NB4 (cell line): Measurements from ENCODE around the gene PRICKLE2.

Source experiments
- MYC ChIP-seq: IDR thresholded peaks from 2 replicates; pipeline ENCODE4 v1.6.1; 2011; ENCODE audit warnings: low read depth, low read length
- POLR2A ChIP-seq: IDR thresholded peaks from 2 replicates; pipeline ENCODE4 v1.6.1; 2011; ENCODE audit warnings: mild to moderate bottlenecking; ENCODE audit not compliant: insufficient read length; ENCODE audit errors: extremely low read depth
- TF ChIP-seq, protein P1 (sequence below): IDR thresholded peaks from one replicate; pipeline ENCODE4 v1.5.1; 2012; ENCODE audit warnings: low read depth, low read length

DNA sequence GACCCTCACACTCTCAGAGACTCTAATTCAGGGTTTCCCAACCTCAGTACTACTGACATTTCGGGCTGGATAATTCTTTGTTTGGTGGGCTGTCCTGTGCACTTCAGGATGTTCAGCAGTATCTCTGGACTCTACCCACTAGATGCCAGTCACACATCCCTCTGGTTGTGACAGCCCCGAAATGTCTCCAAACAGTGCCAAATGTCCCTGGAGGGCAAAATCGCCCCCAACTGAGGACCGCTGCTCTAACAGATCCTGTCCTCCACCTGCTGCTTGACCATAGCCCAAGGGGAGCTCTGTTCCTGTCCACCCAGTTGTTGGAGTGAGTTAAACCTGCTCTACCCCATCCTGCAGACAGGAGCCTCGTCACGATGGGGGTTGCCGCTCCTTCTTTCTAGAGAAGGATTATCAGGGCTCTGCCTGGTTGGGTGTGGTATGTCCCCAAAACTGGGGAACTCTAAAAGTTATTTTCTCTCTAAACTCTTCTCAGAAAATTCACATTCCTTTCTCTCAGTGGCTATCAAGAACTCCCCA lies 116.4 kb downstream of the PRICKLE2 start:
- TF ChIP-seq POLR2A (no peak), MYC (no peak)
- TF ChIP-seq, protein P1, sequence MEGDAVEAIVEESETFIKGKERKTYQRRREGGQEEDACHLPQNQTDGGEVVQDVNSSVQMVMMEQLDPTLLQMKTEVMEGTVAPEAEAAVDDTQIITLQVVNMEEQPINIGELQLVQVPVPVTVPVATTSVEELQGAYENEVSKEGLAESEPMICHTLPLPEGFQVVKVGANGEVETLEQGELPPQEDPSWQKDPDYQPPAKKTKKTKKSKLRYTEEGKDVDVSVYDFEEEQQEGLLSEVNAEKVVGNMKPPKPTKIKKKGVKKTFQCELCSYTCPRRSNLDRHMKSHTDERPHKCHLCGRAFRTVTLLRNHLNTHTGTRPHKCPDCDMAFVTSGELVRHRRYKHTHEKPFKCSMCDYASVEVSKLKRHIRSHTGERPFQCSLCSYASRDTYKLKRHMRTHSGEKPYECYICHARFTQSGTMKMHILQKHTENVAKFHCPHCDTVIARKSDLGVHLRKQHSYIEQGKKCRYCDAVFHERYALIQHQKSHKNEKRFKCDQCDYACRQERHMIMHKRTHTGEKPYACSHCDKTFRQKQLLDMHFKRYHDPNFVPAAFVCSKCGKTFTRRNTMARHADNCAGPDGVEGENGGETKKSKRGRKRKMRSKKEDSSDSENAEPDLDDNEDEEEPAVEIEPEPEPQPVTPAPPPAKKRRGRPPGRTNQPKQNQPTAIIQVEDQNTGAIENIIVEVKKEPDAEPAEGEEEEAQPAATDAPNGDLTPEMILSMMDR = no peak
